Activated CD4-positive, alpha-beta T cell treated with anti-CD3 and anti-CD28 coated beads for 48 hours (primary cell): ENCODE results near the gene STX7.

Experiments used
- DNase-seq: peaks from one replicate; pipeline ENCODE4 v3.0.0-alpha.2; 2020

The STX7 gene

DNA sequence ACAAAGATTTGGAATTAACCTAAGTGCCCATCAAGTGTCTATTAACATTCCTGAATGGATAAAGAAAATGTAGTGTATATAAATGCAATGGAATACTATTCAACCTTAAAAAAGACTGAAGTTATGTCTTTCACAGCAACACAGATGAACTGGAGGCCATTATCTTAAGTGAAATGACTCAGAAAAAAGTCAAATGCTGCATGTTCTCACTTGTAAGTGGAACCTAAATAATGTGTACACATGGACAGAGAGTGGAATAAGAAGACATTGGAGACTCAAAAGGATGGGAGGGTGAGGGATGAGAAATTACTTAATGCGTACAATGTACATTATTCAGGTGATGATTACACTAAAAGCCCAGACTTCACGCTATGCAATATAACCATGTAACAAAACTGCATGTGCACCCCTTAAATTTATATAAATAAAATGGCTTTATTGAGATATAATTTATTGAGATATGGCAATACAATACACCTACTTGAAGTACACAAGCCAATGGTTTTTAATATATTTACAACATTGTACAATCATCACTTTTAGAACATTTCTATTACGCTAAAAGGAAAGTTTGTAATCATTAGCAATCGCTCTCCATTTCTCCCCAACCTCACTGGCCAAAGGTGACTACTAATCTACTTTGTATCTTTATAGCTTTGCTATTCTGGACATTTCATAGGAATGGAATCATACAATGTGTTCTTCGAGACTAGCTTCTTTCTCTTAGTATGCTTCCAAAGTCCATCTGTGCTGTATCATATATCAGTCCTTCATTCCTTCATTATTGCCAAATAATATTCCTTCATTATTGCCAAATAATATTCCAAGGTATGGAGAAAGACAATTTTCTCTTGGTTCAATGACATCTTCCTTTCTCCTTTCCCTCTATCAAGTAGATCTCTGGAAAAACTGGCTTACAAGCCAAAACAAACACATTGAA lies 5.8 kb downstream of the STX7 start:
- no peak for DNase-seq

DNA sequence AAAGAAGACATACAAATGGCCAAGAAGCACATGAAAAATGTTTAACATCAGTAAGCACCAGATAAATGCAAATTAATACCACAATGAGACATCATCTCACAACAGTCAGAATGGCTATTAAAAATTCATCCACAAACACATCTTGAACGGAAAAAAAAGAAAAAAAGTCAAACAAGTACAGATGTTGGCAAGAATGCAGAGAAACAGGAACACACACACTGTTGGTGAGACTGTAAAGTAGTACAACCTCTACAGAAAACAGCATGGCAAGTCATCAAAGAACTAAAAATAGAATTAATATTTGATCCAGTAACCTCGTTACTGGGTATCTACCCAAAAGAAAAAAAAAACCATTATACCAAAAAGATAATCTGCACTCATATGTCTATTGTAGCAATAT lies 6.5 kb downstream of the STX7 start:
- DNase-seq, result no peak

DNA sequence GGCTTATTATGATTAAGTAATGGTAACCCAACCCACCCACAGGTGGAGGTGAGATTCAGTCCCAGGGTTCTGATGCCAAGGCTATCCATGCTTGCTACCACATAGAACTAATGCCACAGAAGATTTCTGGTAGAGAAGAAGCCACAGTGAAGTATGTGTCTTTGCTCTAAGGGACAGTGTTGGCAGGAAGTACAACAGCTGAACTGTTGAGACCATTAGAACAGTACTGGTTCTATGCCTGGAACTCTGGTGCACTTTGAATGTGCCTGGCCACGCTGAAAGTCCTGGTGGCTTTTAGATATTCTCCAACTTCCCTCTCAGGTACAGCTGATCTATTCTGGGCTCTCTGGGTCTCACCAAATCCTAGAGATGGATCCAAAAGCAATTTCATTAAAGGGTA lies 7.8 kb downstream of the STX7 start:
- DNase-seq, result no peak

DNA sequence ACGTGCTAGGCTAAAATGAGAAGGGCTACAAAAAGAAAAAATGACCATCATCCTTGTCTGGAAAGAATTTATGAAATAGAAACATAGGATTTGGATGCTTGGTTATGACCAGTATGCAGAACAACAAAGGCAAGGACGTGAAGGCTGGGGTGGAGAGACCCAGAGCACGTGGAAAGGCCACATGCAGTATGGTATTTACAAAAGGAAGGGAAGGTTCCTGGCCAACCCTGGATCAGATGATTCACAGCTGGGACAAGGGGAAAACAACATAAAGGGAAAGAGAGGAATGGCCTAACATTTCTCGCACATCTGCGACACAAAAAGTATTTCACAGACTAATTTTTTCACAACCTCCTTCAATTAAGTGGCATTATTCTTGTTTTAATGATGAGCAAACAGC lies 8.2 kb downstream of the STX7 start:
- DNase-seq, result no peak

DNA sequence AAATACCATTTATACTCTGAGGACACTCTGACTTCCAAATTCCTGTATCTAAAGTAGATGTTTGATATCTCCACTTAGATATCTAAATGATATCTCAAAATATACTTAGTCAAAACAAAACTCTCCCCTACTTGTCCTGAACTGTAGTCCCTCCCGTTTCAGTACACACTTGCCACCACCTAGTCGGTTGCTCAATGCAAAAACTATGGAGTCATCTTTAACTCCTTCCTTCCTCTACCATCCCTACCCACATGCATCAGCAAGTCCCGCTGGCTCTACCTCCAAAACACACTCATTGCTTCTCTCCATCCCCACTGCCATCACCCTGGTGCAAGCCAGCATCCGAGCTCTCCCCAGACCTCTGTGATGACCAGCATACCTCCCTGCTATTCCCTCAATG lies 13.2 kb downstream of the STX7 start:
- DNase-seq, result no peak

DNA sequence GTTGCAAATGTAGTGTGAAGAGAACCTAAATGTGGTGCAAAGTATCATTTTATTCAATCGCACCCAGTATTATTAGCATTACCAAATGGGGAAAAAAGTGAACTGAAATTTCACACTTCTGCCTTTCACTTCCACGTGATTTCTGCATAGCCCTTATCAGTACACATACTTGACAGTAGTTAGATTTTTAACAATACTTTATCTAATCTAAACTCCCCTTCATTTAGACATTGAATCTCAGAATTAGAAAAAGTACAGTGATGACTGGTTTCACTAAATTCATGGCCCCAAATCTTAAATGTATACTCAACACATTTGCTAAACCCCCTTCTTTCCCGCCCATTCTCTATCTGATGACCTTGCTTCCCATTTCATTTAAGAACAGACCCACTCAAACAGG lies 14.3 kb downstream of the STX7 start:
- DNase-seq, result no peak

DNA sequence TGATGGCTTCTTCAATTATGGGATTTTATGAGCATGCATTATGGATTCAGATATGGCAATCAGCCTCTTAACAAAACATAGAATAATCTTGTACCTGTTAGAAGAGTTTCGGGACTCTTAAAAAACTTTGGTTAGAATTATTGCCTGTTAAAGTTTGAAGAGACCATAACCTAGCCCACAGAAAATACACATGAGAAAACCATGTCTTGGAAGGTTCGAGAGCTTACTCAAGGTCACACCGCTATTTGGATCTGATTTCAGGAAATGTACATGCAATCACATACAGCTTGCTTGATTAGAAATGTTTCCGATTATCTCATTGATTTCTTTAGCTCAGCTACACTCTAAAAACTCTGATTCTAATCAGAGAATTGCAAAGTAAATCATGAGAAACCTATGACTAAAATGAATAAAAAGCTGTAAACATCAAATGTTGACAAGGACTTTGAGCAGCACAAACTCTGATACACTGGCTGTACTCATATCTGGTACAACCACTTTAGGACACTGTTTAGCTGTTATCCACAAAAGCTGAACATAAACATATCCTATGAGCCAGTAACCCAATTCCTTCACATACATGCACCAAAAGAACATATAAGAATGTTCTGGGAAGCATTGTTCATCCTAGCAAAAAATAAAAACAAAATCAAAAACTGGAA lies 16.3 kb downstream of the STX7 start:
- DNase-seq, result no peak

DNA sequence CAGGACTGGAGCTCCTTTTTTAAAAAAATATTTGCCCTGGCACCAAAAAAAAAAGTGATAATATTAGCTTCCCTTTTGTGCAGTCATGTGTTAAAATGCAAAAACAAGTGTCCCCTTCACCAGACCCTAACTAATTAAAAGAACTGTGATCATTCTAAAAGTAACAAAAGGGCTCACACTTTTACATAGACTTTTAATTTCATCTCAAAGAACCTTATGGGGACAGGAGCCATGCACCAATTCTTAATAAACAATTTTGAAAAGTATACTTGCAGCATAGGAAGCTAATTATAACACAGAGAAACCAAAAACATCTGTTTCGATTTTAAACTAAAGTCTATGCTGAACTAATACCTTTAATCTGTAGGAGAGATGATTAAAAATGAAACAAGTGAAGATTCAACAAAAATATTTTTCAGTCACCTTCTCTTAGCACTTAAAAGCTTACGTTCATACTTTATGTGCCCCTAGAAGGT lies 17.3 kb downstream of the STX7 start:
- no peak for DNase-seq

DNA sequence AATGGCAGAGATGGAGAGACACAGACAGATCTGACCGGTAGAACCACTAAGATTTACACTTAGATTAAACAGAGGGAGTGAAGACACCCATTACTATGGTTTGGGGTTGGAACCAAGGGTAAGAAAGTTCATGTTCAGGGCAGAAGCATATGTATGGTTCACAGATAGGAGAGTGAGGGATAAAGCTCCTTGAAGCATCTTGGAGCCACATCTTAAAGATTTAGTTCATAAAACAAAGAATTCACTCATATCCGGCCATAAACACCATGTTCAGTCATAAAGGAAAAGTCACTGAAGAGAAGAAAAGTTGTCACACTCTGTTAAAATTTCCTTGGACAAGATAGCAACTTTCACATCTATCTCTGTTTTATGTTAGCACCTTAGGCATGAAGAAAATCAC lies 18.0 kb downstream of the STX7 start:
- no peak for DNase-seq

DNA sequence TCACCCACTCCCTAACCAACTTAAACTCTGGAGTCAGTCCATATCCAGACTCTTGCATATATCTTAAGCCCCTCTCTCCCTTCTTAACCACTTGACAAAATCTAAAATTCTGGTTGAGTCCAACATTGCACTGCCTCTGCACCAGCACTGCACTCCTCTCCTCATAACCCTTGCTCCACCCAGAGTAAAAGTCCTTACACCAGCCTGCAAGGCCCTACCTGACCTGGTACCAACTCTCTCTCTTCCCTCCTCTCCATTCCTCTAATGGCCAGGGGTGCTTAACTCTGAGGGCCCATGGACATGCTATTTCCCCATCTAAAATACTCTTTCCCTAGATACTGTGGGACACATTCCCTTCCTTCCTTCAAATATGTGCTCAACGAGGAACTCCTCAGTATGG lies 21.0 kb downstream of the STX7 start:
- DNase-seq, result no peak

DNA sequence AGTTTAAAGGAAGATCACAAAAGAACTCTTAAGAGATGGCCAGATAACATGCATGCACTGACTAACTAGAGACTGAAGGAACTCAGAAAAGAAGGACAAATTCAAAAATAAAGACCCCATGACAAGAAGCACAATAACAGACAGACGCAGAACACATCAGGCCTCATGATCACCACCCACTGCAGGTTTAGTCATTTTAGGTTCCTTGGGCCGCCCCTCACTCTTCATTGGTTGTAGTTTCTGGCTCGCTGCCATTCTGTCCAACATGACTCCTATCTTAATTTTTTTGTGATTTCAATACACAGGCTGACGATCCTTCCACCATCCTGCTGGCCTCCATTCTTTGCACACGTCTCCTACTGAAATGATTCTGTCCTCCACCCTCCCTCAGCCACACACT lies 21.6 kb downstream of the STX7 start:
- DNase-seq, result peak; percentile 41

DNA sequence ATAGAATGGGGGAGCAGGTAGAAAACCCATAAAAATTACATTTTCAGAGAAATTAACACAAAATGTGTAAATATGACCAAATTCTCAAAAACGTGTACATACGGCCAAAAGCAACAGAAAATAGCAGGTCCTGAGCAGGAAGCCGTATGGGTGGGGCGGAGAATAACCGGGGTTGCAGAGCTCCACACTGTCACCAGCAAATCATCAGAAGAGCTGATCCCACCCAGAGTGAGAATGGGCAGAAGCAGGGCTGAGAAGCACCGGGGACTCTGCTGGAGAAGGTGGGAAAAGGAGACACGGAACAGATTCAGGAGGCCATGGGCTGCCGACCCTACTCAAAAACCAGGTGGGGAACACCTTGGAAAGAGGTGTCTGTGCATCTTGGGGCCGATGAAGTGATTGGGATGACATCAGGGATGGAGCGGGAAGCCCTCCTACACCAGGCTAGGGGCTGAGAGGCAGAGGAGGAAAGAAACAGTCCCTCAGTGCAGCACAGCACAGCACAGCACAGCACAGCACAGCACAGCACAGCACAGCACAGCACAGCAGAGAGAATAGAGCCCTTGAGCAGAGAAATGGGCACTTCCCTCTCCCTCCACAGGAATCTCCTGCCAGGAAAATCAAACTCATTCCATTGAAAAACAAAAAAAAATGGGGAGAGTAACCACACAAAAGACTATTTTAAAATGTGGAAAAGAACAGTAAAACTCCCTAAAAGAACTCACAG lies 22.3 kb downstream of the STX7 start:
- no peak for DNase-seq

DNA sequence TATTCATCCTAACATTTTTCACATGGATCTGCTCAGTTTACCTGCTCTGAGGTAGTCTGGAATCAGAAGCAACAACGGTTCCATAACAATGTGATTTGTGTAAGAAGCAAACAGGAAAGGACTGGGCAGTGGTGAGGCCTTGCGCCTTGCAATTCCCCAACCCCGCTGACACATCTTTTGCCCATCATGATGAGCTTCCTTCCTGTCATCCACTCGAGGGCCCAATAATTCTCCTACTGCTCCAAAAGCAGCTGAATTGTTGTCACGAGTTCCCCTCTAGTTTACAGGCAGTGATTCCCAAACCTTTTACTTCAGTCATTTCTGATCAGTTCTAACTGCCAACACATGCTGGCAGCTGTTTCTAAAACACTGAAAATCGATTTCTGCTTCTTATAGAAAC lies 22.9 kb downstream of the STX7 start:
- DNase-seq, result no peak

DNA sequence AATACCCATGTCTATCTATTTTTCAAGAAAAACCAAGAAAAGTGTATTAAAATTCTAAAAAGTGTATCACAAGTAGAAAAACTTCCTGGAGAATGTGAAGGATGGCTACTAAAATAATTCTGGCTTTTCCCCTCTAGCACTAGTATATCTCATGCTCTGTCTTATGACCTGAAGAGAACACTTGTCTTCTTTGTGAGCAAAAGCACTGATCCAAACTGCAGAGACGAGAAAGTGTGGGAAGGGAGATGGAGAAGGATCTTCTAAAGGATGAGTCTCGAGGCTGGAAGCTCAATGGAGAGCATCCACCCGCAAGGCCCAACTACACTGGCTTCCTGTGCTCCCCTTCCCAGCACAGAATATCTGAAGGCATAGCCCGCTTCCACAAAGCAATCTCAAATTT lies 23.5 kb downstream of the STX7 start:
- DNase-seq, result no peak

DNA sequence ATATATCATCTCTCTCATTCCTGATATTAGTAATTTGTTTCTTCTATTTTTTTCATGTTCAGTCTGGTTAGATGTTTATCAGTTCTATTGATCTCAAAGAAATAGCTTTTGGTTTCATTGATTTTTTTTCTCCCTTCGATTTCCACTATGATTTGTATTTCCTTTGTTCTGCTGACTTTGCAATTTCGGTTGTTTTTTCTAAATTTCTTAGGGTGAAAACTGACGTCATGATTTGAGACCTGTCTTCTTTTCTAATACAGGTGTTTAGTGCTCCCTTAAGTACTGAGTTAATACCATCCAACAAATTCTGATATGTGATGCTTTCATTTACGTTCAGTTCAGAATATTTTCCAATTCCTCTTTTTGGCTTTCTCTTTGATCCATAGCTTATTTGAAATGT lies 25.2 kb downstream of the STX7 start:
- DNase-seq, result no peak

DNA sequence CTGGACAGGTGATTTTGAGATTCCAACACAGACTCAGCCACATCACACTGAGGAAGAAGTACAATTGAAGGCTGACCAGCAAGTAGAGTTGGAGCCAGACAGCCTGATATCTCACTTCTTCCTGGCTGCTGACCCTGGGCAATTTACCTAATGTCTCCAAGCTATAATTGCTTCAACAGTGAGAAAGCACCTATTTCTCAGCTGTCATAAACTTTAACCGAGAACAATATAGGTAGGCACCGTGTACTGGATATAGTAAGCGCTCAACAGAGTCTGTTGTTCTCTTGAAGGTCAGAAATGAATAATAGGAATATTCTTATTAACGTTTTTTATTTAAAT lies 28.3 kb downstream of the STX7 start:
- DNase-seq, result no peak

DNA sequence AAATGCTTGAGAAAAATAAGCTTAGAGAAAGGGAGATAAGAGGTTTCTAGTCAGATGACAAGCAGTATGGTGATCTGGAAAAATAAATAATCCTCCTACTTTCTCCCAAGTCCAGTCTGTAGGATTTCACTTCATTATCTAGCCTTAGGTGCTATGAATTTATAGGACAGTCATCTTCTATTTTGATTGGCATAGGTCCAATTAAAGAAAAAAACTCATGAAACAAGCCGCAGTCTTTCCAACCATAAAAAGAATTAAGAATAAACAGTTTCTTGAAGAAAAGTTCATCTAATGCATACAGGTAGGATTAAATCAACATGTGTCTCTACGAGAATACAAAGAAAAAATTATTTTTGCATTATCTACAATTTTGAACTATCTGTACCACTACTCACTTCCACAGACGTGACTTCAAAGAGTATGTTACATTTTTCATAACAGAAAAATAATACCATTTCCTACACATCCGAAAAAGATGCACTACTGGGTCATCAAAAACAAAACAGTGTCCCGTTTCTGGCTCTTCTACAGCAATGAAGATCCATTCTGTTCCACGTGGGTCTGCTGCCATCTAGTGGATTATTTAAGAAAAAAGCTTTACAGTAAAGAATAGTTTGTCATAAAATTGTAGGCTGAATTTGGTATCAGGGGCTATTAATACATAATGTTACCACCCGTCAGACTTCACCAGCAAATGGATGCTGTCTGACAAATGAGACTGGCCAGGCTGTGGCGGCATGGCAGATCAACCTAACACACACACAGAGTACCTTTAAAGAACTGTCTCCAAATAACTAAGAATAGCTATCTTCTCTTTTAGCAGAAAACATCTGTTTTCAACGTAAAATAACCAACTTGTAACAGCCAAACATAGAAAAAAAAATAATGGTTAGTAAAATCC lies 28.9 kb downstream of the STX7 start:
- peak; percentile 53 for DNase-seq

DNA sequence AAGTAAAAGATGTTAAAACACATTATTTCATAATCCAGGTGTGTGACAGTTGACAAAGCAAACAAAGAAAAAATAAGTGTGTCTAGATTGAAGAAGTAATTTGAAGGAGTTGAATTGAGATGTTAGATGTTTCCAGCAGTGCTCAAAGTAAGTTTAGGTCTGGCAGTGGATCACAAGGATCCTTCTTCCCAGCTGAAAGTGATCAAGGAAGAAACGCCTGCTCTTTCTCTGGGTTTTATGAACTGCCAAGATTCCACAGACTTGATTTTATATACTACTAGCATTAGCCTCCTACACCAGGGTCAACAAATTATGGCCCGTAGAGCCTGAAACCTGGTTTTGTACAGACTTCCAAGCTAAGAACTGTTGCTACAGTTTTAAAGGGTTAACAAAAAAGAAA lies 30.3 kb downstream of the STX7 start:
- DNase-seq, result no peak

DNA sequence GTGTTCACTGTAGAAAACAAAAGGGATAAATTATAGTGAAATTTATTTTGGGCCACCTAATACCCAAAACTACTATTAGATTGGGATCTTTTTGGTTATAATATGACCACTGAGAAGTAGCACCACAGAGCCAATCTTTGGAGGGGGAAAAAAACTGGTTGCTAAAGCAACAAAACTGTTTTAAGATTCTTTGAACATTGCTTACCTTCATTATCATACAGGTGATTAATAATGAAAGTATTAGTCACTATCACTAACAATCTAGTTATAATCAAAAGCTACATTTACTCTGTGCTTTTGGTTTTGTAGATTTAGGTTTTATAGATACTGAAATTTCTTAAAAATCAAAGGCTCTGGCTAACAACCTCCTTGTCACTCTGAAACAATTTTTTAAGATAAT lies 31.7 kb downstream of the STX7 start:
- DNase-seq, result no peak

DNA sequence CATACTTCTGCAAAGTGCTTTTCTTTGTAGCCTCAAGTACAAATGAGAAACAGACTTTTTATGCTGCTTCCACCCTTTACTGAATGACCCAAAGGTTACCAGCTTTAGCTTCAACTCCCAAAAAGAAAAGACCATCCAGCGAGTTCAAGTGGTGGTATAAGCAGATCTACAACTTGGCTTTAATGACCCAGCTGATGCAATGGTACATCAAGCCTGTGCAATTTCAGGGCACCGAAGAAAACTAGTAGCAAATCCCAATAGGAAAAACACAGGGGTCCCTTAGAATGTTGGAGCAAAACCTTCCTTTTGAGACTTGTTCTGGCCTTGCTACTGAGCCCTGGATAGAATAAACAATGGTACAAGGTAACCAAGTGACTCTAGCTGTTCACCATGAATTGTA lies 33.8 kb downstream of the STX7 start:
- no peak for DNase-seq

DNA sequence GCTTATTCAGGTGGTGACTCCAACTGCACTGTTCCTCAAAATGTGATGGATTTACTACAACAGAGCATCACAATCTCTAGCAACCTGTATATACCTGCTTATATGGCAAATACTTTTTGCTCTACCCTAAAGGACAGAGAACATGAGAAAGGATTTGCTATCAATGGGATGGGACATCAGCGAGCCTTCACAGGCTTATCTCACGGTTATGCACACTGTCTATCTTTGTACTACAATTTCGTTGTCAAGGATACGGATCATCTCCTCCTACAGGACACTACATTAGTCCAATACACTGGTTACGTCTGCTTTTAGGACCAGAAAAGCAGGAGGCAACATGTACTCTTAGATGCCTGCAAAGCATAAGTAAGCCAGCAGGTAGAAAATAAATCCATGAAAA lies 34.2 kb downstream of the STX7 start:
- no peak for DNase-seq

DNA sequence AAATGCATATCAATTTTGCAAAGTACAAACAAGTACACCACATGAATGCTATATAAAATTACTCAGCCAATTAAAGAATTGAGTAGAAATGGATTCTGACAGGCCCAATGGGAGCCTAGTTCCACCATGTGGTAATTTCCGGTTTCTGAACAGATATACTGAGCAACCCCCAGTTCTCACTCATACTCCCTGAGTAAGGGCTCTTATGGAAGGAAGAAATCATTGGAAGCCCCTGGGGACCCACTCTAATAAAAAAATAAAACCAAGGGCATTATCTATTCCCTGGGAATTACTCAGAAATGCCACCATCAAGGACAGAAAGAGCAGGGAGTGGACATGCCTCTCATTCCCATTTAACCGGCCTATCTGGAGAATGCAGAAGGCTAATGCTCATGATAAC lies 34.6 kb downstream of the STX7 start:
- no peak for DNase-seq

DNA sequence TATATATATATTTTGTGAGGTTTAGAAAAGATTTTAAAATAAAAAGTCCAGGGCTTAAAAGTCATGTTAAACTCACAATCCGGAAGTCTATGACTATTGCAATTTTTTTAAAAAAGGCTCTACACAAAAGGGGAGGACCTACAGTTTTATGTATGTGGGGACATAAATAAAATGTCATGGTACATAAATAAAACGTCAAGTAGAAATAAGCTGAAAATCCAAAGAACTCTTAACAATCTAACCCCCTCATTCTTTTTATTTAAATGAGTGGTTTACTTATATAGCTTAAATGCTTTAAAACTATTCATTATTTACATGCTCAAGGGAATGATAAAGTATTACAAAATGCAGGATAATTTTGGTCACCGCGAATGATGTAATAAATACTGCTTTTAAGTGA lies 36.2 kb downstream of the STX7 start:
- DNase-seq, result no peak
